K562 (cell line): ENCODE data around the gene HEPACAM. TPM values are rescaled to one million over a fixed set of nuclear protein-coding genes. Genes with fewer than 3 reads are reported as not detected.

ENCODE experiments used
- HDAC3 ChIP-seq: fragments of 450-650 bp; IDR thresholded peaks from 2 replicates; pipeline ENCODE4 v1.6.1; 2018; ENCODE audit warnings: borderline replicate concordance, mild to moderate bottlenecking, moderate library complexity; ENCODE audit not compliant: partially characterized antibody
- IRF2 ChIP-seq: sonication (generic); formaldehyde crosslinking; IDR thresholded peaks from 2 replicates; pipeline ENCODE4 v1.8.1; 2022; ENCODE audit warnings: mild to moderate bottlenecking, missing genetic modification reagents
- NBN ChIP-seq: fragments of 450-650 bp; IDR thresholded peaks from 2 replicates; pipeline ENCODE4 v1.6.1; 2016; ENCODE audit warnings: low read depth, mild to moderate bottlenecking
- ZKSCAN8 ChIP-seq: fragments of 200-800 bp; sonication (Bioruptor generic); IDR thresholded peaks from 2 replicates; pipeline ENCODE4 v1.6.1; 2016; ENCODE audit warnings: missing genetic modification characterization, missing compliant biosample characterization
- polyA plus RNA-seq, 8 experiments: library from polyadenylated mRNA; depleted of rRNA in 4 of 8; stranded (reverse) in 5 of 8; unstranded in 3 of 8; fragments of >200 nt; fragmentation: Nextera tagmentation in 2 of 8; fragmentation: Illumina TruSeq in 1 of 8; extraction: Ambion mirVana in 2 of 8; extraction: Trizol in 1 of 8; gene quantifications; 2 replicates each; pipeline versions ENCODE4 v1.2.1 to v1.2.3, GENCODE V29; 2011 to 2014; ENCODE audit warnings: inconsistent platforms in 1 of 8, missing spikeins in 1 of 8
- total RNA-seq, 7 experiments: library from RNA; depleted of rRNA in 6 of 7; stranded (reverse); fragments of >200 nt in 6 of 7; fragmentation: Illumina TruSeq in 2 of 7; extraction: Trizol in 2 of 7; gene quantifications; 2 replicates each; pipeline versions ENCODE4 v1.2.1 to v1.2.3, GENCODE V29; 2011 to 2021; ENCODE audit warnings: low replicate concordance in 1 of 7
- TF ChIP-seq, protein P1 (sequence below): sonication (generic); formaldehyde crosslinking; IDR thresholded peaks from 2 replicates; pipeline ENCODE4 v1.8.0; 2022; ENCODE audit warnings: missing genetic modification reagents, mild to moderate bottlenecking, borderline replicate concordance
- TF ChIP-seq, protein P2 (sequence below), 2 experiments: fragments of 450-650 bp in 1 of 2; sonication (generic) in 1 of 2; formaldehyde crosslinking in 1 of 2; IDR thresholded peaks; 2 replicates each; pipeline versions ENCODE4 v1.7.1 to v1.9.0; 2016 to 2022; ENCODE audit warnings: inconsistent platforms in 1 of 2, mild to moderate bottlenecking in 1 of 2, missing genetic modification reagents in 1 of 2
- TF ChIP-seq, protein P3 (sequence below): fragments of 450-650 bp; IDR thresholded peaks from 2 replicates; pipeline ENCODE4 v1.6.1; 2016; ENCODE audit warnings: low read depth

The HEPACAM gene
- total and polyA plus RNA-seq, 9 of the 15 experiments (the other 6 are each of a cell fraction or from before 2014, with no cell fraction given) = not detected

DNA sequence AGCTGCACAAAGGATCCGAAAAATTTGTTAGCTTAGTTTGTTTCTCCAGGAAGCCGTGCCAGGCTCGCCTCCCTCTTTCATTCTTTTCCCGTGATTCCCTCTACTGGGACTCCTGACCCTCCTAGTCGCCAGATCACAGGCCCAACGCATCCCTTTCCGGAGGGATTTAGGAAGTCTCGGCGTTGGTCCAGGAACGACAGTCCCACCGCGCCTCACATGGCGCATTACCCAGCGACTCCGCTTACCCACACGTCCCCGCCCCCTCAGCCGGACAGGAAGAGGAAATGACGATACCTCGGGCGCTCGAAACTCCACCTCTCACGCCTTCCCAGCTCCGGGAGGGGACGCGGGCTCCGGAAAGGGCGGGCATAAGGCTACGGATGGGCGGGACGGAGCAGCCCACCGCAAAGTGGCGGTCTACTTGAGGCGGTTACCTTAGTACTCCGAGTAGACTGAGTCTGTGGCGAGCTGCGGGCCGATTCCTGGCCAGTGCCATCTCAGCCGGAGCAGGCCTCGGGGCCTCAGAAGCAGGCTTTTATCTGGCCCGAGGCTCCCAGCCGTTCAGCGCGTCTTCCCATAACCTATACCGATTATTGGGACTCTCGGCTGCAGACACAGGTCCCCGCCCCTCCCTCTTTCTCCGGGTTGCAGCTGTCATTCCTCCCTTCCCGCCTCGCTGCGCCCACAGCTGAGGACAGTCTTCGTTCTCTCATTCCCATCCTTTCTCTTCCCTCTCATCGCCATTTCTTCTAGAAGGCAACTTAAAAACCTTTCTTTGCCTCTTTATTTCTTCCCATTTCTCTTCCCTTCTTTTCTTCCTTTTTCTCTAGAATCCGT, 18.1 kb upstream of the HEPACAM start, which contains the start of gene CCDC15 (continued):
- TF ChIP-seq, protein P1, sequence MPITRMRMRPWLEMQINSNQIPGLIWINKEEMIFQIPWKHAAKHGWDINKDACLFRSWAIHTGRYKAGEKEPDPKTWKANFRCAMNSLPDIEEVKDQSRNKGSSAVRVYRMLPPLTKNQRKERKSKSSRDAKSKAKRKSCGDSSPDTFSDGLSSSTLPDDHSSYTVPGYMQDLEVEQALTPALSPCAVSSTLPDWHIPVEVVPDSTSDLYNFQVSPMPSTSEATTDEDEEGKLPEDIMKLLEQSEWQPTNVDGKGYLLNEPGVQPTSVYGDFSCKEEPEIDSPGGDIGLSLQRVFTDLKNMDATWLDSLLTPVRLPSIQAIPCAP = no peak
- TF ChIP-seq, protein P2, sequence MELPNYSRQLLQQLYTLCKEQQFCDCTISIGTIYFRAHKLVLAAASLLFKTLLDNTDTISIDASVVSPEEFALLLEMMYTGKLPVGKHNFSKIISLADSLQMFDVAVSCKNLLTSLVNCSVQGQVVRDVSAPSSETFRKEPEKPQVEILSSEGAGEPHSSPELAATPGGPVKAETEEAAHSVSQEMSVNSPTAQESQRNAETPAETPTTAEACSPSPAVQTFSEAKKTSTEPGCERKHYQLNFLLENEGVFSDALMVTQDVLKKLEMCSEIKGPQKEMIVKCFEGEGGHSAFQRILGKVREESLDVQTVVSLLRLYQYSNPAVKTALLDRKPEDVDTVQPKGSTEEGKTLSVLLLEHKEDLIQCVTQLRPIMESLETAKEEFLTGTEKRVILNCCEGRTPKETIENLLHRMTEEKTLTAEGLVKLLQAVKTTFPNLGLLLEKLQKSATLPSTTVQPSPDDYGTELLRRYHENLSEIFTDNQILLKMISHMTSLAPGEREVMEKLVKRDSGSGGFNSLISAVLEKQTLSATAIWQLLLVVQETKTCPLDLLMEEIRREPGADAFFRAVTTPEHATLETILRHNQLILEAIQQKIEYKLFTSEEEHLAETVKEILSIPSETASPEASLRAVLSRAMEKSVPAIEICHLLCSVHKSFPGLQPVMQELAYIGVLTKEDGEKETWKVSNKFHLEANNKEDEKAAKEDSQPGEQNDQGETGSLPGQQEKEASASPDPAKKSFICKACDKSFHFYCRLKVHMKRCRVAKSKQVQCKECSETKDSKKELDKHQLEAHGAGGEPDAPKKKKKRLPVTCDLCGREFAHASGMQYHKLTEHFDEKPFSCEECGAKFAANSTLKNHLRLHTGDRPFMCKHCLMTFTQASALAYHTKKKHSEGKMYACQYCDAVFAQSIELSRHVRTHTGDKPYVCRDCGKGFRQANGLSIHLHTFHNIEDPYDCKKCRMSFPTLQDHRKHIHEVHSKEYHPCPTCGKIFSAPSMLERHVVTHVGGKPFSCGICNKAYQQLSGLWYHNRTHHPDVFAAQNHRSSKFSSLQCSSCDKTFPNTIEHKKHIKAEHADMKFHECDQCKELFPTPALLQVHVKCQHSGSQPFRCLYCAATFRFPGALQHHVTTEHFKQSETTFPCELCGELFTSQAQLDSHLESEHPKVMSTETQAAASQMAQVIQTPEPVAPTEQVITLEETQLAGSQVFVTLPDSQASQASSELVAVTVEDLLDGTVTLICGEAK (IDR thresholded peaks at IDR 0.05) = peak; percentile 95
- TF ChIP-seq, protein P2 (CRISPR knock-in tag; IDR thresholded peaks at IDR 0.05) = no peak
- TF ChIP-seq NBN = no peak; the same call in 1 of the 2 replicates
- no peak for TF ChIP-seq IRF2 (CRISPR knock-in tag)
- TF ChIP-seq HDAC3 = no peak
- TF ChIP-seq ZKSCAN8 (CRISPR knock-in tag) = no peak
- TF ChIP-seq, protein P3, sequence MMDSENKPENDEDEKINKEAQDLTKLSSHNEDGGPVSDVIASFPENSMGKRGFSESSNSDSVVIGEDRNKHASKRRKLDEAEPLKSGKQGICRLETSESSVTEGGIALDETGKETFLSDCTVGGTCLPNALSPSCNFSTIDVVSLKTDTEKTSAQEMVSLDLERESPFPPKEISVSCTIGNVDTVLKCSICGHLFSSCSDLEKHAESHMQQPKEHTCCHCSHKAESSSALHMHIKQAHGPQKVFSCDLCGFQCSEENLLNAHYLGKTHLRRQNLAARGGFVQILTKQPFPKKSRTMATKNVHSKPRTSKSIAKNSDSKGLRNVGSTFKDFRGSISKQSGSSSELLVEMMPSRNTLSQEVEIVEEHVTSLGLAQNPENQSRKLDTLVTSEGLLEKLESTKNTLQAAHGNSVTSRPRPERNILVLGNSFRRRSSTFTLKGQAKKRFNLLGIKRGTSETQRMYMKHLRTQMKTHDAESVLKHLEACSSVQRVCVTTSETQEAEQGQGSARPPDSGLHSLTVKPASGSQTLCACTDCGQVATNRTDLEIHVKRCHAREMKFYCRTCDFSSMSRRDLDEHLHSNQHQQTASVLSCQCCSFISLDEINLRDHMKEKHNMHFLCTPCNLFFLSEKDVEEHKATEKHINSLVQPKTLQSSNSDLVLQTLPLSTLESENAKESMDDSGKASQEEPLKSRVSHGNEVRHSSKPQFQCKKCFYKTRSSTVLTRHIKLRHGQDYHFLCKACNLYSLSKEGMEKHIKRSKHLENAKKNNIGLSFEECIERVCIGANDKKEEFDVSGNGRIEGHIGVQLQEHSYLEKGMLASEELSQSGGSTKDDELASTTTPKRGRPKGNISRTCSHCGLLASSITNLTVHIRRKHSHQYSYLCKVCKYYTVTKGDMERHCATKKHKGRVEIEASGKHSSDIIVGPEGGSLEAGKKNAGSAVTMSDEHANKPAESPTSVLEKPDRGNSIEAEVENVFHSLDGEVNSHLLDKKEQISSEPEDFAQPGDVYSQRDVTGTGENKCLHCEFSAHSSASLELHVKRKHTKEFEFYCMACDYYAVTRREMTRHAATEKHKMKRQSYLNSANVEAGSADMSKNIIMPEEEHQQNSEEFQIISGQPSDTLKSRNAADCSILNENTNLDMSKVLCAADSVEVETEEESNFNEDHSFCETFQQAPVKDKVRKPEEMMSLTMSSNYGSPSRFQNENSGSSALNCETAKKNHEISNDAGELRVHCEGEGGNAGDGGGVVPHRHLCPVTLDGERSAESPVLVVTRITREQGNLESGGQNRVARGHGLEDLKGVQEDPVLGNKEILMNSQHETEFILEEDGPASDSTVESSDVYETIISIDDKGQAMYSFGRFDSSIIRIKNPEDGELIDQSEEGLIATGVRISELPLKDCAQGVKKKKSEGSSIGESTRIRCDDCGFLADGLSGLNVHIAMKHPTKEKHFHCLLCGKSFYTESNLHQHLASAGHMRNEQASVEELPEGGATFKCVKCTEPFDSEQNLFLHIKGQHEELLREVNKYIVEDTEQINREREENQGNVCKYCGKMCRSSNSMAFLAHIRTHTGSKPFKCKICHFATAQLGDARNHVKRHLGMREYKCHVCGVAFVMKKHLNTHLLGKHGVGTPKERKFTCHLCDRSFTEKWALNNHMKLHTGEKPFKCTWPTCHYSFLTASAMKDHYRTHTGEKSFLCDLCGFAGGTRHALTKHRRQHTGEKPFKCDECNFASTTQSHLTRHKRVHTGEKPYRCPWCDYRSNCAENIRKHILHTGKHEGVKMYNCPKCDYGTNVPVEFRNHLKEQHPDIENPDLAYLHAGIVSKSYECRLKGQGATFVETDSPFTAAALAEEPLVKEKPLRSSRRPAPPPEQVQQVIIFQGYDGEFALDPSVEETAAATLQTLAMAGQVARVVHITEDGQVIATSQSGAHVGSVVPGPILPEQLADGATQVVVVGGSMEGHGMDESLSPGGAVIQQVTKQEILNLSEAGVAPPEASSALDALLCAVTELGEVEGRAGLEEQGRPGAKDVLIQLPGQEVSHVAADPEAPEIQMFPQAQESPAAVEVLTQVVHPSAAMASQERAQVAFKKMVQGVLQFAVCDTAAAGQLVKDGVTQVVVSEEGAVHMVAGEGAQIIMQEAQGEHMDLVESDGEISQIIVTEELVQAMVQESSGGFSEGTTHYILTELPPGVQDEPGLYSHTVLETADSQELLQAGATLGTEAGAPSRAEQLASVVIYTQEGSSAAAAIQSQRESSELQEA = no peak
